WTC11 (cell line): Measurements from ENCODE around the gene YWHAQ. TPM values are rescaled to one million over a fixed set of nuclear protein-coding genes. Genes with fewer than 3 reads are reported as not detected.

Experiments used
- ATAC-seq: fragments of 200-7000 bp; cut with Tn5 transposase; 2 replicates; pipeline ENCODE4 v1.10.0; 2021; ENCODE audit warnings: mild to moderate bottlenecking, moderate library complexity
- CTCF ChIA-PET: fragments of 300-600 bp; sonication (Branson Sonifier 250); formaldehyde crosslinking; loops from one replicate; lab custom pipeline; 2021; ENCODE audit warnings: antibody characterized with exemption; lab: Charles Lee
- POLR2A ChIA-PET: fragments of 350-600 bp; sonication (Branson Sonifier 250); formaldehyde crosslinking; loops from one replicate; lab custom pipeline; 2021; ENCODE audit warnings: antibody characterized with exemption; lab: Charles Lee
- DNase-seq: peaks from one replicate; pipeline ENCODE4 v3.0.0; 2021; ENCODE audit warnings: low spot score
- H3K27ac Mint-ChIP-seq: 2 replicates; pipeline ENCODE4 v1.8.0; 2021; ENCODE audit warnings: mixed read lengths
- H3K27me3 Mint-ChIP-seq: 2 replicates; pipeline ENCODE4 v1.8.0; 2021; ENCODE audit warnings: low read depth, mild to moderate bottlenecking, moderate library complexity, mixed read lengths
- H3K36me3 Mint-ChIP-seq: 2 replicates; pipeline ENCODE4 v1.8.0; 2021; ENCODE audit warnings: mixed read lengths
- H3K4me1 Mint-ChIP-seq: 2 replicates; pipeline ENCODE4 v1.8.0; 2022; ENCODE audit warnings: mixed read lengths
- H3K4me3 Mint-ChIP-seq: 2 replicates; pipeline ENCODE4 v1.8.0; 2021; ENCODE audit warnings: mild to moderate bottlenecking, moderate library complexity, mixed read lengths
- H3K9me3 Mint-ChIP-seq: 2 replicates; pipeline ENCODE4 v1.8.0; 2021; ENCODE audit warnings: mixed read lengths
- ARID4B ChIP-seq: sonication (generic); formaldehyde crosslinking; IDR thresholded peaks from 2 replicates; pipeline ENCODE4 v1.8.0; 2023; ENCODE audit warnings: missing genetic modification reagents, mild to moderate bottlenecking, borderline replicate concordance
- ATF2 ChIP-seq: sonication (generic); formaldehyde crosslinking; IDR thresholded peaks from 2 replicates; pipeline ENCODE4 v1.8.1; 2022; ENCODE audit warnings: low read depth, missing genetic modification reagents, borderline replicate concordance
- CBFB ChIP-seq: sonication (generic); formaldehyde crosslinking; IDR thresholded peaks from 2 replicates; pipeline ENCODE4 v1.8.1; 2022; ENCODE audit warnings: mild to moderate bottlenecking, low read depth, missing genetic modification reagents
- FOXJ3 ChIP-seq: sonication (generic); formaldehyde crosslinking; IDR thresholded peaks from 2 replicates; pipeline ENCODE4 v1.9.0; 2021; ENCODE audit warnings: missing genetic modification reagents, mild to moderate bottlenecking, borderline replicate concordance
- FOXP4 ChIP-seq: sonication (generic); formaldehyde crosslinking; IDR thresholded peaks from 2 replicates; pipeline ENCODE4 v1.8.0; 2022; ENCODE audit warnings: mild to moderate bottlenecking, missing genetic modification reagents
- GRHL2 ChIP-seq: fragments of 250-450 bp; sonication (Bioruptor Pico); IDR thresholded peaks from 2 replicates; pipeline ENCODE4 v1.8.0; 2022; ENCODE audit warnings: mild to moderate bottlenecking, moderate library complexity; ENCODE audit not compliant: insufficient replicate concordance, severe bottlenecking
- MXD4 ChIP-seq: fragments of 250-450 bp; sonication (Bioruptor Pico); IDR thresholded peaks from 2 replicates; pipeline ENCODE4 v1.8.0; 2021; ENCODE audit warnings: mild to moderate bottlenecking, moderate library complexity, borderline replicate concordance
- MYBL2 ChIP-seq: sonication (generic); formaldehyde crosslinking; IDR thresholded peaks from 2 replicates; pipeline ENCODE4 v1.8.1; 2023; ENCODE audit warnings: mild to moderate bottlenecking, moderate library complexity, missing genetic modification reagents
- OVOL2 ChIP-seq: fragments of 250-450 bp; sonication (Bioruptor Pico); IDR thresholded peaks from 2 replicates; pipeline ENCODE4 v1.9.0; 2021; ENCODE audit warnings: mild to moderate bottlenecking, borderline replicate concordance
- RORB ChIP-seq: fragments of 250-450 bp; sonication (Bioruptor Pico); IDR thresholded peaks from 2 replicates; pipeline ENCODE4 v1.9.0; 2021; ENCODE audit warnings: mild to moderate bottlenecking
- SP1 ChIP-seq: sonication (generic); formaldehyde crosslinking; conservative IDR thresholded peaks from 2 replicates; pipeline ENCODE4 v1.8.1; 2022; ENCODE audit warnings: missing genetic modification reagents
- TP53 ChIP-seq: sonication (generic); formaldehyde crosslinking; IDR thresholded peaks from 2 replicates; pipeline ENCODE4 v1.8.1; 2023; ENCODE audit warnings: mild to moderate bottlenecking, missing genetic modification reagents
- total RNA-seq: library from RNA; stranded (reverse); gene quantifications from 3 replicates; pipeline ENCODE4 v1.2.3, GENCODE V29; 2021
- TF ChIP-seq, protein P1 (sequence below): fragments of 250-450 bp; sonication (Bioruptor Pico); IDR thresholded peaks from 2 replicates; pipeline ENCODE4 v2.1.2; 2022; ENCODE audit warnings: mild to moderate bottlenecking, moderate library complexity
- TF ChIP-seq, protein P2 (sequence below): fragments of 200-600 bp; IDR thresholded peaks from 2 replicates; pipeline ENCODE4 v1.8.0; 2022; ENCODE audit warnings: antibody characterized with exemption
- TF ChIP-seq, protein P3 (sequence below): fragments of 250-450 bp; sonication (Bioruptor Pico); IDR thresholded peaks from 2 replicates; pipeline ENCODE4 v1.8.0; 2021; ENCODE audit warnings: mild to moderate bottlenecking
- TF ChIP-seq, protein P4 (sequence below): sonication (generic); formaldehyde crosslinking; IDR thresholded peaks from 2 replicates; pipeline ENCODE4 v1.8.1; 2022; ENCODE audit warnings: mild to moderate bottlenecking, missing genetic modification reagents, moderate library complexity, borderline replicate concordance
- TF ChIP-seq, protein P5 (sequence below): sonication (generic); formaldehyde crosslinking; conservative IDR thresholded peaks from 2 replicates; pipeline ENCODE4 v1.8.1; 2023; ENCODE audit warnings: mild to moderate bottlenecking, low read depth, missing genetic modification reagents, moderate library complexity

YWHAQ gene
- total RNA-seq, 1 experiment from 2014 or later = 395 TPM

DNA sequence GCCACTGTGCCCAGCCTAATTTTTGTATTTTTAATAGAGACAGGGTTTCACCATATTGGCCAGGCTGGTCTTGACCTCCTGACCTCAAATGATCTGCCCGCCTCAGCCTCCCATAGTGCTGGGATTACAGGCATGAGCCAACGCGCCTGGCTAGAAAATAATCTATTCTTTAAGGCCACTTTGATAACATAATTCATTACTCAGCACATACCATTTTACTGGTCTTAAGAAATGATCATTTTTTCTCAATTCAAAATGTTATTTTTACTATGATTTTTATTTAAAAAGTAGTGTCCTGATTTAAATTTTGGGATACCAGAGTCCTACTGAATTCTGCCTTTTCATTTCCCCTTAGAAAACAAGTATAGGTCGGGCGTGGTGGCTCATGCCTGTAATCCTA, 48.2 kb downstream of the YWHAQ start (continued):
- TF ChIP-seq, protein P1, sequence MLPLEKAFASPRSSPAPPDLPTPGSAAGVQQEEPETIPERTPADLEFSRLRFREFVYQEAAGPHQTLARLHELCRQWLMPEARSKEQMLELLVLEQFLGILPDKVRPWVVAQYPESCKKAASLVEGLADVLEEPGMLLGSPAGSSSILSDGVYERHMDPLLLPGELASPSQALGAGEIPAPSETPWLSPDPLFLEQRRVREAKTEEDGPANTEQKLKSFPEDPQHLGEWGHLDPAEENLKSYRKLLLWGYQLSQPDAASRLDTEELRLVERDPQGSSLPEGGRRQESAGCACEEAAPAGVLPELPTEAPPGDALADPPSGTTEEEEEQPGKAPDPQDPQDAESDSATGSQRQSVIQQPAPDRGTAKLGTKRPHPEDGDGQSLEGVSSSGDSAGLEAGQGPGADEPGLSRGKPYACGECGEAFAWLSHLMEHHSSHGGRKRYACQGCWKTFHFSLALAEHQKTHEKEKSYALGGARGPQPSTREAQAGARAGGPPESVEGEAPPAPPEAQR = no peak
- TF ChIP-seq RORB (CRISPR knock-in tag) (no peak), SP1 (CRISPR knock-in tag) (no peak), TP53 (no peak), OVOL2 (CRISPR knock-in tag) (no peak)
- TF ChIP-seq, protein P2, sequence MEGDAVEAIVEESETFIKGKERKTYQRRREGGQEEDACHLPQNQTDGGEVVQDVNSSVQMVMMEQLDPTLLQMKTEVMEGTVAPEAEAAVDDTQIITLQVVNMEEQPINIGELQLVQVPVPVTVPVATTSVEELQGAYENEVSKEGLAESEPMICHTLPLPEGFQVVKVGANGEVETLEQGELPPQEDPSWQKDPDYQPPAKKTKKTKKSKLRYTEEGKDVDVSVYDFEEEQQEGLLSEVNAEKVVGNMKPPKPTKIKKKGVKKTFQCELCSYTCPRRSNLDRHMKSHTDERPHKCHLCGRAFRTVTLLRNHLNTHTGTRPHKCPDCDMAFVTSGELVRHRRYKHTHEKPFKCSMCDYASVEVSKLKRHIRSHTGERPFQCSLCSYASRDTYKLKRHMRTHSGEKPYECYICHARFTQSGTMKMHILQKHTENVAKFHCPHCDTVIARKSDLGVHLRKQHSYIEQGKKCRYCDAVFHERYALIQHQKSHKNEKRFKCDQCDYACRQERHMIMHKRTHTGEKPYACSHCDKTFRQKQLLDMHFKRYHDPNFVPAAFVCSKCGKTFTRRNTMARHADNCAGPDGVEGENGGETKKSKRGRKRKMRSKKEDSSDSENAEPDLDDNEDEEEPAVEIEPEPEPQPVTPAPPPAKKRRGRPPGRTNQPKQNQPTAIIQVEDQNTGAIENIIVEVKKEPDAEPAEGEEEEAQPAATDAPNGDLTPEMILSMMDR = no peak

DNA sequence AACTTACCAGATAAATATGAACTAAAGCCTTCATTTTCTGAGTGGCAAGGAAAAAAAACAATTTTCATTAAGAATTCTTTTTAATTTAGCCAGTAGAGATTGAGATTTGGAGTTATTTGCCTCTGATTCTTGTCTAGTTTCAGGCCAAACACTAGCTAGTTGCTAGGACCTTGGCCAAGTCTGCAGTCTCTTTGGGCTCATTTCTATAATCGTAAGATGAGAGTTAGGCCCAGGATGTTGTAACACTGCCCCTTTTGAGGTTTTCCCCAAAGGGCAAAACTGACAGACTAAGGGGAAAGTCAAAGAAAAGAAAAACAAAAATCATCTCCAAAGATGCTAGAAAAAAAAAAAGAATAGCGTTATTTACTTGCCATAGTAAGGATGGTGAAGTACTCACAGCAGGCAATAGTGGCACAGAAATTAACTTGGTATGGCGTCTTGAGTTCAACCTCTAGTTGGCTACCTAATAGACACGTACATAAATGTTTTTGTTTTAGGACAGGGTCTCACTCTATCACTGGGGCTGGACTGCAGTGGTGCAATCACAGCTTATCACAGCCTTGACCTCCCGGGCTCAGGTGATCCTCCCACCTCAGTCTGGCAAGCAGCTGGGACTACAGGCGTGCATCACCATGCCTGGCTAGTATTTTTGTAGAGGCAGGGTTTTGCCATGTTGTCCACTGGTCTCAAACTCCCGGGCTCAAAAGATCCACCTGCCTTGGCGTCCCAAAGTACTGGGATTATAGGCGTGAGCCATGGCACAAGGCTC, 52.1 kb downstream of the YWHAQ start:
- ChIA-PET CTCF (no interaction called here), POLR2A (no interaction called here)
- no peak overlapping the region for H3K4me3 Mint-ChIP-seq
- H3K27me3 Mint-ChIP-seq = no peaks in the 10 kb centered on the region
- H3K9me3 Mint-ChIP-seq = no peaks in the 10 kb centered on the region
- peaks cover 4% of the 10 kb centered on the region for H3K36me3 Mint-ChIP-seq
- no peaks in the 10 kb centered on the region for H3K4me1 Mint-ChIP-seq
- DNase-seq = no peak
- peak overlapping the region; percentile 16; the same call in 1 of the 2 replicates for H3K27ac Mint-ChIP-seq
- ATAC-seq = peak; percentile 33
- TF ChIP-seq ATF2 (CRISPR knock-in tag) (no peak), GRHL2 (CRISPR knock-in tag) (no peak), ARID4B (CRISPR knock-in tag) (no peak), FOXJ3 (CRISPR knock-in tag) (no peak), CBFB (CRISPR knock-in tag) (no peak), MYBL2 (CRISPR knock-in tag) (no peak), TP53 (no peak), FOXP4 (CRISPR knock-in tag) (no peak), SP1 (CRISPR knock-in tag) (no peak), MXD4 (no peak)
- TF ChIP-seq, protein P3, sequence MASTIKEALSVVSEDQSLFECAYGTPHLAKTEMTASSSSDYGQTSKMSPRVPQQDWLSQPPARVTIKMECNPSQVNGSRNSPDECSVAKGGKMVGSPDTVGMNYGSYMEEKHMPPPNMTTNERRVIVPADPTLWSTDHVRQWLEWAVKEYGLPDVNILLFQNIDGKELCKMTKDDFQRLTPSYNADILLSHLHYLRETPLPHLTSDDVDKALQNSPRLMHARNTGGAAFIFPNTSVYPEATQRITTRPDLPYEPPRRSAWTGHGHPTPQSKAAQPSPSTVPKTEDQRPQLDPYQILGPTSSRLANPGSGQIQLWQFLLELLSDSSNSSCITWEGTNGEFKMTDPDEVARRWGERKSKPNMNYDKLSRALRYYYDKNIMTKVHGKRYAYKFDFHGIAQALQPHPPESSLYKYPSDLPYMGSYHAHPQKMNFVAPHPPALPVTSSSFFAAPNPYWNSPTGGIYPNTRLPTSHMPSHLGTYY (CRISPR knock-in tag) = no peak
- TF ChIP-seq, protein P4, sequence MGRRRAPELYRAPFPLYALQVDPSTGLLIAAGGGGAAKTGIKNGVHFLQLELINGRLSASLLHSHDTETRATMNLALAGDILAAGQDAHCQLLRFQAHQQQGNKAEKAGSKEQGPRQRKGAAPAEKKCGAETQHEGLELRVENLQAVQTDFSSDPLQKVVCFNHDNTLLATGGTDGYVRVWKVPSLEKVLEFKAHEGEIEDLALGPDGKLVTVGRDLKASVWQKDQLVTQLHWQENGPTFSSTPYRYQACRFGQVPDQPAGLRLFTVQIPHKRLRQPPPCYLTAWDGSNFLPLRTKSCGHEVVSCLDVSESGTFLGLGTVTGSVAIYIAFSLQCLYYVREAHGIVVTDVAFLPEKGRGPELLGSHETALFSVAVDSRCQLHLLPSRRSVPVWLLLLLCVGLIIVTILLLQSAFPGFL (CRISPR knock-in tag) = no peak
- TF ChIP-seq, protein P5, sequence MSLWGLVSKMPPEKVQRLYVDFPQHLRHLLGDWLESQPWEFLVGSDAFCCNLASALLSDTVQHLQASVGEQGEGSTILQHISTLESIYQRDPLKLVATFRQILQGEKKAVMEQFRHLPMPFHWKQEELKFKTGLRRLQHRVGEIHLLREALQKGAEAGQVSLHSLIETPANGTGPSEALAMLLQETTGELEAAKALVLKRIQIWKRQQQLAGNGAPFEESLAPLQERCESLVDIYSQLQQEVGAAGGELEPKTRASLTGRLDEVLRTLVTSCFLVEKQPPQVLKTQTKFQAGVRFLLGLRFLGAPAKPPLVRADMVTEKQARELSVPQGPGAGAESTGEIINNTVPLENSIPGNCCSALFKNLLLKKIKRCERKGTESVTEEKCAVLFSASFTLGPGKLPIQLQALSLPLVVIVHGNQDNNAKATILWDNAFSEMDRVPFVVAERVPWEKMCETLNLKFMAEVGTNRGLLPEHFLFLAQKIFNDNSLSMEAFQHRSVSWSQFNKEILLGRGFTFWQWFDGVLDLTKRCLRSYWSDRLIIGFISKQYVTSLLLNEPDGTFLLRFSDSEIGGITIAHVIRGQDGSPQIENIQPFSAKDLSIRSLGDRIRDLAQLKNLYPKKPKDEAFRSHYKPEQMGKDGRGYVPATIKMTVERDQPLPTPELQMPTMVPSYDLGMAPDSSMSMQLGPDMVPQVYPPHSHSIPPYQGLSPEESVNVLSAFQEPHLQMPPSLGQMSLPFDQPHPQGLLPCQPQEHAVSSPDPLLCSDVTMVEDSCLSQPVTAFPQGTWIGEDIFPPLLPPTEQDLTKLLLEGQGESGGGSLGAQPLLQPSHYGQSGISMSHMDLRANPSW = no peak
